Esophagus squamous epithelium (tissue), 4 donors: Measurements from ENCODE around the gene EXO1.

ENCODE experiments used
- CTCF ChIP-seq, 6 experiments: fragments of 450-650 bp in 4 of 6; fragments of 200-600 bp in 2 of 6; sonication (generic) in 2 of 6; IDR thresholded peaks; one replicate each; pipeline ENCODE4 v1.5.1; 2016 to 2019; ENCODE audit warnings: antibody characterized with exemption in 6 of 6, mild to moderate bottlenecking in 4 of 6, moderate library complexity in 4 of 6
- POLR2A ChIP-seq, 4 donors: fragments of 450-650 bp; IDR thresholded peaks; one replicate each; pipeline ENCODE4 v1.6.1; 2017; ENCODE audit warnings: antibody characterized with exemption in 4 of 4, mild to moderate bottlenecking in 4 of 4, moderate library complexity in 3 of 4

- TF ChIP-seq CTCF (IDR thresholded peaks at IDR 0.05) (no peak), POLR2A (IDR thresholded peaks at IDR 0.05) (no peak)
These were observed 19.5 kb upstream of the EXO1 start for GRCh38 chr1:241828463-241829021.
